ENCODE data around the gene ANK3. TPM values are rescaled to one million over a fixed set of nuclear protein-coding genes. Genes with fewer than 3 reads are reported as not detected.

Gene ANK3
- total and polyA plus RNA-seq, 7 donors, result 10.8 to 86.7 (median 42.5) TPM

GRCh38 chr10:60155943-60156683 lies 233.6 kb downstream of the ANK3 start:
- no peak for DNase-seq
- H3K36me3 ChIP-seq, result no peaks in the 10 kb centered on the region
- H3K4me1 ChIP-seq, result no peaks in the 10 kb centered on the region
- H3K27me3 ChIP-seq, result no peaks in the 10 kb centered on the region
- H3K27ac ChIP-seq, result no peak overlapping the region
- H3K9me3 ChIP-seq, result no peaks in the 10 kb centered on the region
- intact Hi-C loops (cut with DNase I), result no loop called here
- TF ChIP-seq EP300 (IDR thresholded peaks at IDR 0.05) (no peak), POLR2AphosphoS5 (IDR thresholded peaks at IDR 0.05) (no peak), POLR2A (IDR thresholded peaks at IDR 0.05) (no peak)
- no peak overlapping the region for H3K4me3 ChIP-seq
- WGBS, 2 donors, result 95% methylated on average over 6 of the region's 6 CpGs

- H3K4me3 ChIP-seq, result no peak overlapping the region
- TF ChIP-seq POLR2AphosphoS5 (IDR thresholded peaks at IDR 0.05) (no peak), EP300 (IDR thresholded peaks at IDR 0.05) (no peak), CTCF (IDR thresholded peaks at IDR 0.05) (no peak), POLR2A (IDR thresholded peaks at IDR 0.05) (no peak)
- 58 to 71% methylated on average over 3 of the region's 3 CpGs for WGBS, 2 donors
- no peak overlapping the region for H3K27ac ChIP-seq
- H3K9me3 ChIP-seq, result no peaks in the 10 kb centered on the region
- DNase-seq, result no peak
- intact Hi-C loops (cut with DNase I), result no loop called here
- H3K27me3 ChIP-seq, result no peaks in the 10 kb centered on the region
- H3K36me3 ChIP-seq, result no peaks in the 10 kb centered on the region
- no peaks in the 10 kb centered on the region for H3K4me1 ChIP-seq
Observed at GRCh38 chr10:60155099-60155877, 234.4 kb downstream of the ANK3 start.

GRCh38 chr10:60149003-60149402 lies 240.7 kb downstream of the ANK3 start:
- no peaks in the 10 kb centered on the region for H3K36me3 ChIP-seq
- TF ChIP-seq EP300 (IDR thresholded peaks at IDR 0.05), result no peak
- TF ChIP-seq POLR2A (IDR thresholded peaks at IDR 0.05), result no peak
- no peak for TF ChIP-seq POLR2AphosphoS5 (IDR thresholded peaks at IDR 0.05)
- TF ChIP-seq CTCF (IDR thresholded peaks at IDR 0.05), result no peak
- intact Hi-C loops (cut with DNase I), result loop anchor here (10.0 kb wide), 2 partner anchors 244 to 796 kb away; partner anchors contain the start of genes CCDC6 and RHOBTB1
- no peaks in the 10 kb centered on the region for H3K9me3 ChIP-seq
- peaks cover 0 to 32% (median 28%) of the 10 kb centered on the region in 4 donors for H3K4me1 ChIP-seq
- H3K4me3 ChIP-seq, result no peak overlapping the region
- no peak for DNase-seq
- 13 to 66% methylated on average over 2 of the region's 2 CpGs for WGBS, 2 donors
- H3K27me3 ChIP-seq, result no peaks in the 10 kb centered on the region
- H3K27ac ChIP-seq, result peak overlapping the region in 2 of 4 donors; percentile 39 to 44

GRCh38 chr10:60148266-60148840 lies 241.3 kb downstream of the ANK3 start:
- intact Hi-C loops (cut with DNase I), result loop anchor here (10.0 kb wide), 2 partner anchors 244 to 796 kb away; partner anchors contain the start of genes CCDC6 and RHOBTB1
- no peaks in the 10 kb centered on the region for H3K27me3 ChIP-seq
- no peaks in the 10 kb centered on the region for H3K36me3 ChIP-seq
- H3K27ac ChIP-seq, result peak overlapping the region in 3 of 4 donors; percentile 9 to 44 (median 39)
- no peak overlapping the region for H3K4me3 ChIP-seq
- no peak for TF ChIP-seq EP300 (IDR thresholded peaks at IDR 0.05)
- TF ChIP-seq CTCF (IDR thresholded peaks at IDR 0.05), result no peak
- TF ChIP-seq POLR2AphosphoS5 (IDR thresholded peaks at IDR 0.05), result no peak
- no peak for TF ChIP-seq POLR2A (IDR thresholded peaks at IDR 0.05)
- no peaks in the 10 kb centered on the region for H3K9me3 ChIP-seq
- DNase-seq, result no peak
- peaks cover 0 to 32% (median 29%) of the 10 kb centered on the region in 4 donors for H3K4me1 ChIP-seq

Measured in sigmoid colon (tissue), 7 donors.